ENCODE results near the gene CHST2.

The CHST2 gene

GRCh38 chr3:143167969-143168854, 48.6 kb downstream of the CHST2 start:
- no peak for DNase-seq

GRCh38 chr3:143168855-143169192, 49.3 kb downstream of the CHST2 start:
- DNase-seq = no peak

GRCh38 chr3:143170074-143170473, 50.5 kb downstream of the CHST2 start:
- no peak for DNase-seq

GRCh38 chr3:143170676-143171075, 51.1 kb downstream of the CHST2 start:
- no peak for DNase-seq

- DNase-seq = no peak
Observed at GRCh38 chr3:143171141-143171980, 51.8 kb downstream of the CHST2 start.

GRCh38 chr3:143172062-143172794, 52.7 kb downstream of the CHST2 start:
- no peak for DNase-seq

- DNase-seq = no peak
Observed at GRCh38 chr3:143172795-143173145, 53.2 kb downstream of the CHST2 start.

- no peak for DNase-seq
Observed at GRCh38 chr3:143173242-143173641, 53.7 kb downstream of the CHST2 start.
